ENCODE data around the gene NOX5. TPM values are rescaled to one million over a fixed set of nuclear protein-coding genes. Genes with fewer than 3 reads are reported as not detected.

The NOX5 gene
- total RNA-seq, 2 experiments from 2014 or later: not detected

Other genes starting within 250 kb of the NOX5 start
- gene ANP32A, start 193.8 kb upstream of the NOX5 start, total RNA-seq (2014; rRNA removed; shearing (Covaris generic)): 232 and 282 TPM in 2 replicates
- 563 and 580 TPM in 2 replicates for gene ANP32A, start 193.8 kb upstream of the NOX5 start, total RNA-seq (2022)
- gene SPESP1, start 84.2 kb upstream of the NOX5 start, total RNA-seq (2014; rRNA removed; shearing (Covaris generic)): not detected in 2 replicates
- gene SPESP1, start 84.2 kb upstream of the NOX5 start, total RNA-seq (2022): not detected in 2 replicates
- 7.1 and 7.3 TPM in 2 replicates for gene GLCE, start 145.9 kb downstream of the NOX5 start, total RNA-seq (2014; rRNA removed; shearing (Covaris generic))
- gene GLCE, start 145.9 kb downstream of the NOX5 start, total RNA-seq (2022): 7.0 and 7.2 TPM in 2 replicates

Measured in OCI-LY7 (cell line).